Stimulated activated CD4-positive, alpha-beta T cell treated with anti-CD3 and anti-CD28 coated beads, Interleukin-1b, Interleukin-23, amount 100 ng/mL, for 48 hours (primary cell): ENCODE results near the gene NSUN5.
"Not testable (repeated sequence)": the region's sequence is repeated elsewhere in the genome, so short reads cannot be mapped to it uniquely, and the experiment has no call there.

Experiments
- DNase-seq: peaks from one replicate; pipeline ENCODE4 v3.0.0-alpha.2; 2020

The NSUN5 gene

DNA sequence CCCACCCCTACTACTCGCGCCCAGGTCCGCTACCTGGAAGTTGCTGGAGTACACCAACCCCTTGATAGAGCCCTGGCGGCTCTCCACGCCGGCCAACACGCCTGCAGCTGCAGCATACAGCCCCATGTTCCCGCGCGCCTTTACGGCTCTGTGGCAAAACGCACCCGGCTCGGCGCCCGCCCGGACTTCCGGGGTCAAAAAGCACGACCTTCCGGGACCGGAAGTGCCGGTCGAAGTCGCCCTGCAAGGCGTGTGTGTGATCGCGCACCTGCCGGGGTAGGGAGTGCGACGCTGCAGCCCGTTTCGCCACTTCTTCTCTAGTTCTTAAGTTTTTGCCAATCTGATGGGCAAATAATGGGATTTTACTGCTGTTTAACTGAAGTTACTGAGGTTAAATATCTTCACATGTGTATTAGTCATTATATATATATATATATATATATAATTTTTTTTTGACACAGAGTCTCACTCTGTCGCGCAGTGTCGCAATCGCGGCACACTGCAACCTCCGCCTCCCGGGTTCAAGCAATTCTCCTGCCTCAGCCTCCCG is at the start of gene NSUN5:
TSS of gene NSUN5 (minus strand) at position 162 of the 550 bp plus-strand sequence. CDS start at position 126, 36 bp downstream.
- DNase-seq, result peak; percentile 93

DNA sequence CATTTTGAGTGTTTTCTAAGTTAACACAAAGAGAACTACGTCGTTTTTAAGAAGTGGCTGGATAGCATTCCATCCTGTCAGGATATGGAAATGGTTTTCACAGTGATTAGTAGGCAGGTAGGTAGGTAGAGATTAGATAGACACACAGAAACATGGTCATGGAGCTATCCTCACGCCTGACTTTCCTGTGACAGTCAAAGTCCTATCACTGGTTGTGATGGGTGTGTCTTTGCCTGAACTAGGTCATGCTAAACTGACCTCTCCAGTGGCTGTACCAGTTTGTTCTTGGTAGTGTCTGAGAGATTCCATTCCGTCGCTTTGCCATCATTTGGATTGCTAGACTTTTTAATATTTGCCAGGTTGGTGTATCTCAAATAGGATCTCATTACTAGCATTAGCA is 47.5 kb upstream of the NSUN5 start:
- DNase-seq, result no peak

DNA sequence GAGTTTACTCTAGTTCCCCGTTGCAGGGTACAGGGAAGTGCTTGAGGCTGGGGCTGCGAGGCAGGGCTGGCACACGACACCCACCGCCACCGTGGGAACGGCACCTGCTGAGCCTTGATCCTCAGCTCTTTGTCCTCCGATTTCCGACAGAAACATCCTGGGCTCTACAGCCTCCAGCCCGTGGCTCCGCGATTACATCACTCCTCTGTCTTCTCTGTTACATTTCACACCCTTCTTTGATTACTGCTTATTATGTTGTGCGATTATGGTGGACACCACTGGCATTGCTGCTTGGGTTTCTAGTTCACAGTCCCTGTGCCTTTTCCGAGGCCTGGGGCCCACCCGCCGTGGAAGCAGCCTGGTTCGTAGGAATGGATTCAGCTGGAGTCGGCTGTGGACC is 46.2 kb upstream of the NSUN5 start:
- no peak for DNase-seq

DNA sequence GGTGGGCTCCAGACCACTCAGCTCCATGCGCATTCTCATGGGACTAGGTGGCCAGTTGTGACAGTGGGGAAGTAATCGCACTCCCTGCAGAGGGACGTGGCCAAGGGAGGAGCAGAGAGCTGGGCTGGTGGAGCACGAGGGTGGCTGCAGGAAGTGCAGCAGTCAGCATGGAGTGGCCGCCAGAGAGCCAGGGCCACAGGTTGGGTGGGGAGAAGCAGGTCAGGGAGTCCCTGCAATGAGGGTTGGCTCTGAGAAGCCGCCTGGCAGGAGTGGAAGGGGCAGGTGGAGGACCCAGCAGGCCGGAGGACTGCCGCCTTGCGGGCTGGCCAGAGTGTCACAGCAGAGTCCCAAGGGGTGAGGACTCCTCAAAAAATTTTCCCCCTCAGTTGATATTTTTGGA is 45.6 kb upstream of the NSUN5 start:
- no peak for DNase-seq

DNA sequence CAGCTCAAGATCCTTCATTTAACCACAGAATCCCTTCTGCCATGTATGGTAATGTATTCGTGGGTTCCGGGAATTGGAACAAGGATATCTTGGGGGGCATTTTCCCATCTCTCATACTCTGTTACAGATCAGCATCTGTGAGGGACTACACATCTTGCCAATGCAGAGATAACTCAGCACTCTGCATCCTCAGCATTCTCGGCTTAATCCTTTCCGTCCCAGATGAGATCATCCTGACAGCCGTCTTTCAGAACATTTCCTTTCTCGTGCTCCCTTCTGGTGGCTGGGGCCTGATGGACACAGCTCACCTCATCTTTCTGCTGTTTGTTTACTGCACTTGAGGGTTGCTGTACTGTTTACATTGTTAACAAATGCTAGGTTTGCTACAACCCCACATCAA is 44.6 kb upstream of the NSUN5 start:
- DNase-seq, result no peak

DNA sequence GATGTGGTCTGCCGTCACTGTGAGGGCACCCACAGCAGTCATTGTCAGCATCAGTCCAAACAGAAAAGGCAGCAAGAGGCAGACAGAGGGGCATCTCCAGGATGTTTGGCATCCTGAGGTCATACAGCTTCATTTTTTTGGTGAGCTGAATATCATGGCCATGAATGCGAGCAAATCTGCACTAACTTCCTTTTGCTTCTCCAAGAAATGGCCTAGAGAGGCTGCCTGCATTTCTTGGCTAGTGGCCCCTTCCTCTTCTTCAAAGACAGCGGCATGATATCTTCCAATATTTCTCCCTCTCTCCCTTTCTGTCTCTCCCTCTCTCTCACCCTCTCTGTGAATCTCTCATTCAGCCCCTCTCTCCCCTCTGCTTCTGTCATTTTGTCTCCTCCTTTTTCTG is 44.2 kb upstream of the NSUN5 start:
- no peak for DNase-seq

DNA sequence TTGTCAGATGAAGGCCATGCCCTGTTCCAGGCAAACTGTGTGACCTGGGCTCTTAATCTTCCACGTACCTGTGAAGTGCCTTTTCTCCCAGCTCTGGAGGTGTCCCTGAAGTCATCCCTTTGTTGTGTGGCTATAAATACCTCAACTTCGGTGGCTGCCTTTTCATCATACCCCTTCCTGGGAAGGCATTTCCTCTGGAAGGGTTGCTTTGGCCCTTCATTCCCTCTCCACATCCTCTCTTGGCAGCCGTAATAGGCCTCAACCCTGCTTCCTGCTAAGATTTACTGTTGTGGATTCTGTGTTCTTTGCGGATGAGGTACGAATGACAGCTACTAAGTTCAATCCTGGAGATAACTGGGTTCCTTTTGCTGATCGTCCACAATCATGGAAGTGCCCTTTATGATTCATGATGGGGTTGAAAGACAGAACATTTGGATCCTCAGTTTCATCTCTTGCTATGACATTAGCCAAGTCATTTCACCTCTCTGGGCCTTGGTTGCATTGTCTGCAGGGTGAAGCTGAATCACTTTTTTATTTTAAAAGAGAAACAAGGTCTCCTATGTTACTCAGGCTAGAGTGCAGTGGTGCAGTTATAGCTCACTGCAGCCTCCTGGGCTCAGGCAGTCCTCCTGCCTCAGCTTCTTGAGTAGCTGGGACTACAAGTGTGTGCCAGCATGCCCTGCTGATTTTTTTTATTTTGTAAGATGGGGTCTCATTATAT is 43.0 kb upstream of the NSUN5 start:
- DNase-seq, result no peak

DNA sequence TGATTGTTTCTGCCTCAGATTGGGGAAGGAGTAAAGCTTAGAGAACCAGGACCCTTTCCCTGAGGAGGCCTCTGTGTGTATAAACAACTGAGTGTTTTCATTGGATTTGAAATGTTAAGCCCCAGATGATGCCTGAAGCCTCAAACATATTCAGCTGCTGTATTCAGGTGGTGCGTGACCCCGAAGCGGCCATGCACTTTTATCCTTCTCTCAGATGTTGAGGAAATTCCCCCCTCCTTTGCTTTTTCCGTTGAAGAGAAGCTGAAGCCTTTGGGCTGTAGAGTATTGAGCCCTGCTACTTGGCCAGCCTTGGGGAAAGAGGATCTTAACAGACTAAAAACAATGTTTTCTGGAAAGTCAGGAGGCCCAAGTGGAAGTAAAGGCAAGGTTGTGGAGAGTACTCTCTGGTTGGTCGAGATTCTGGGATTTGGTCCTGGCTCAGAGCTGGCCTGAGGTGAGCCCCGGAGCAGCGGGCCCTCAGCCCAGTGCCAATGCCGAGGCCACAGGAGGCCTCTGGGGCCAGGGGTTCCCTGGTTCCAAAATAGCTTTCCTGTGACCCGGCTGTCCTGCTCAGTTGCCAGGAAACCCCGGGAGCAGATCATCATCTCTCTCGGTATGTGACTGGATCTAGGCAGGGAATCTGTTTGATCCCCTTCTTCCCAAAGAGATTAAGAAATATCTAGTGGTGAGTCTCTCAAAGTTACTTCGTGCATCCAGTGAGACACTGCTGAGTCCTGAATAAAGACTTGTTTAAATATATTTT is 41.9 kb upstream of the NSUN5 start:
- no peak for DNase-seq

DNA sequence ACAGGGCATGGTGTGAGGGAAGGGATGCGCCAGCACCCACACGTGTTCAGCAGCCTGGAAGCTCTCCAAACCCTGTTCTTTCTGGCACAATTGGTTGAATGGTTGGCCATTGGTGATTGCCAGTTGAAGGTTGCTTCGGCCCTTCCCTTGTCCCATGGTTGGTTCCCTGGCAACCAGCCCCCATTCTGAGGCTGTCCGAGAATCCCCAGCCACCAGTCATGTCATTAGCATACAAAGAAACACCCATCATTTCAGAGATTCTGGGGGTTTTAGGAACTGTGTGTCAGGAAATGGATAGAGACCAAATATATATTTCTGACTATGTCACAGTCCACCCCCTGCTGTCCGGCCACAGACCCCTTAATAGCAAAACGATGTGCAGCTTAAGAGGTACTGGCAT is 41.1 kb upstream of the NSUN5 start:
- DNase-seq, result no peak

DNA sequence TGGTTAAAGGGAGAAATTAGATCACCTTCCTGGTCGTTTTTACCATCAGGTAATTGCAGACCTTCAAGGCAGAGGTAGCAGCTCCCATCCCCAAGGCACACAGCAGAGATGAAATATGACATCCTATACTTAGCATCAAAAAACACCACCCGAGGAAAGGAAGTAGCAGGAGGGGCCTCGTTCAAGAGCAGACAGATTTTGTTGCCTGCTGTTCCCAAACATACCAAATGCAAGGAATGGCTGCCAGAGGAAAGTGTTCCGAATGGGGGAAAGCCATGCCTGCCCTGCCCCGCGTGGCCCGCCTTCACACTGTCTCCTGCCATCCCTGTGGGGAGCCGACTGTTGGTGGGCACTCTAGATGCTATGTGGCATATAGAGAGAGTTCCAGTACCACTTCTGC is 37.3 kb upstream of the NSUN5 start:
- no peak for DNase-seq

DNA sequence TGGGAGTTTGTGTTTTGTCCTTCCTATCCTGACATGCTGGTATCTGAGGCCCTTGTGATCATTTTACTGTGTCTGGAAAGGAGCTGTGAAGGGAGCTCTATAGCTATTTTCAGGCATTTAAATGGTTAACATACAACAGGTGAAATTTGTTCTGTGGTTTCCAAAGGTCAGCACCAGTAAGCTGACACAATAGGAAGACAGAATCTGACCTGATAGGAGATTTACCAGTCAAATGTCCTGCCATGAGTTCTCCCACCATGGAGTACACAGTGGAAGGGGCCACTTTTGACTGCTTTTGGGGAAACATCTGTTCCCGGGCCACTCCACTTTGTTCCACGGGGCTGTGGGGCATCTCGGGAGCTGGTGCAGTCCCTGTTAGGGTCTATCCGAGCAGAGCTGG is 36.9 kb upstream of the NSUN5 start:
- DNase-seq, result no peak

DNA sequence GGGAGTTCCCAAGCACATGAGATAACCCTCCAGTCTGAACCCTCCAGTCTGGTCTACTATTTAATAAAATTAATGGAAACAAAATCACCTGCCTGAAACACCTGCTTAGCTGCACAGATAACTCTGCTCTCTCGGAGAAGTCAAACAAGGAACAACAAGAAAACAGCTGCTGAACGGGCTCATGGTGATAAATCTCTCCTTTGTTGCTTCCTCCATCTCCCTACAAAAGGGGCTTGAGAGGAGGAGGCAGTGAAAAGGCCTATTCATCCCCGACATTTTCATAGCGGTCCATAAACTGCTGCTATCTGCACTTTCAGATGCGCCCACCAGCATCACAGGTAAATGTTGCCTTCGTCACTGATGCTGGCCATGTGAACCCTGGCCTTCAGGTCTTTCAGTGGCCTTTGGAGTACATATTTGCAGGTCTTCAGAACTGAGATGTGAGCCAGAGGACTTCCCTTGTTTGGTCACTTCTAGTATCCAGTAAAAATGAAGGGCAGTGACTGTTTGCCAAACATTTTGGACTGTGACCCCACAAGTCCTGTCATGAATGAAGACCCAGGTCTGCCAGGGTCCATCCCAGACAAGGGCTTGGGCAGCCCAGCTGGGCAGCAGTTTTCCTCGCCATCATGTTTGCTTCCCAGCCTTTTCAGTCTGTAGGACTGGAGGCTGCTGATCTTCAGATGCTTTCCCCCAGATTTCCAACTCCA is 35.2 kb upstream of the NSUN5 start:
- no peak for DNase-seq

DNA sequence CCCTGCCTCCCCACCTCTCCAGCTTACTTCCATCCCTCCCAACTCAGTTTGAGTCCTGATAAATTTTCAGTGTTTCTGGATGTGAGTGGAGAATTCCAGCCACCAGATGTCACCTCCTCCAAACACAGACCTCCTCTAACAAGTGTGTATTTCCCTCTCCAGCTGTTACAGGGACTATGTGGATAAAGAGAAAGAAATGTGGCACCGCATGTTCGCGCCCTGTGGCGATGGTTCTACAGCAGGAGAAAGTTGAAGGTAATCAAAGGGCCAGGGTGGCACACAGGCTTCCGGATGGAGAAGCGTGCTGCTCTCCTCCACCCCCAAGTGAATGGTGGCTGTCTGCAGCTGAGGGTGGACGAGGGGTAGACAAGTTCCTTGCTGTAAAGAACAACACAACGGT is 34.0 kb upstream of the NSUN5 start:
- DNase-seq, result no peak

DNA sequence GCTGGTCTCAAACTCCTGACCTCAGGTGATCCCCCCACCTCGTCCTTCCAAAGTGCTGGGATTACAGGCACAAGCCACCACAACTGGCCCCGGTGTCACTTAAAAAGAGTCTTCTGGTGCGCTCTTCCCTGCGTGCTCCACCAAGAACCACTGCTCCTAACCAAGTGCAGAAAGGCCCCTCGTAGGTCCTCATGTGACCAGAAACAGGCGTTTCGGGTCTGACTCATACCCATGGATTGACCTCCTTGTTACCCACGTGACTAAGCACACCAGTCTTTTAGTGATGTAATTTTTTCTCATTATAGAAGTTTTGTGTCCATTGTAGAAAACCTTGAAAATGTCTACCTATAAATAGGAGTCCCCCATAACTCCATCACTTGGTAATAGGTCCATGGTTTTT is 33.3 kb upstream of the NSUN5 start:
- no peak for DNase-seq

DNA sequence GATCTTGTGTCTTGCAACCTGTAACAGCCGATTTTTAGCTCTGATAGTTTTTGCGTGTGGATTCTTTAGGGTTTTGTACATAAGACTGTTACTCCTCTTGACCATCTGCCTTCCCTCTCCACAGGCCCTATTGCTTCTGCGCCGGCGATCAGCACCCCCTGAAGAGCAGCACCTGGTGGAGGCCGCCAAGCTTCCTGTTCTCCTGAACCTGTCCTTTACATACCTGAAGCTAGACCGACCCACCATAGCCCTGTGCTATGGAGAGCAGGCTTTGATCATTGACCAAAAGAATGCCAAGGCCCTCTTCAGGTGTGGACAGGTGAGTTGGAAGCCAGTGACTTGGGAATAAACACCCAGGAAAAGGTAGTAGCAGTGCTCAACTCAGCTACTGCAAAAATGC is 31.9 kb upstream of the NSUN5 start:
- no peak for DNase-seq

DNA sequence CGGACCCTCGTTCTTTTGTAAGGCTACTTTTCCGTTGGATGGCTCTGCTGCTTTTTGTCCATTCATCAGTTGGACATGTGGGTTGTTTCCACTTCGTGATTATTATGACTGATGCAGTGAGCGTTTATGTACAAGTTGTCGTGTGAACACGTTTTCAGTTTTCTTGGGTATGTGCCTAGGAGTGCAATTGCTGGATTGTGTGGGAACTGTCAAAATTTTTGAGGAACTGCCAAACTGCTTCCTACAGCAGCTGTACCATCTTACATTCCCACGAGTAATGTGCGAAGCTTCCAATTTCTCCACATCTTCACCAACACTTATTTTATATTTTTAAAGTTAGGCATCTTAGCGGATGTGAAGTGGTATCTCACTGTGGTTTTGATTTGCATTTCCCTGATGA is 29.7 kb upstream of the NSUN5 start:
- DNase-seq, result no peak

DNA sequence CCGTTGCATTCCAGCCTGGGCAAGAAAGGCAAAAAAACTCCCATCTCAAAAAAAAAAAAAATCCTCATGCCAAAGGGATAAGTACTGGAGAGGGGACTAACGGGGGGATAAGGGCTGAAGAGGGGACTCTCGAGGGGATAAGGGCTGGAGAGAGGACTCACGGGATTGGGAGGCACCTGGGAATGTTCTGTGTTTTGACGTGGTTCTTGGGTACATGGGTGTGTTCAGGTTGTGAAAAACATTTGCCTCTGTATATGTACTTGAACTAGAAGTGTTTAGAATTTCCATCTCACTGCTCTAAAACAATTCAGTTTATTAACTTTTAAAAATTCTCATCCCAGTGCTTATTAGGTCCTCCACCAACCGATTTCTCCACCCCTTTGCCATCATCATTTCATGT is 23.8 kb upstream of the NSUN5 start:
- no peak for DNase-seq

DNA sequence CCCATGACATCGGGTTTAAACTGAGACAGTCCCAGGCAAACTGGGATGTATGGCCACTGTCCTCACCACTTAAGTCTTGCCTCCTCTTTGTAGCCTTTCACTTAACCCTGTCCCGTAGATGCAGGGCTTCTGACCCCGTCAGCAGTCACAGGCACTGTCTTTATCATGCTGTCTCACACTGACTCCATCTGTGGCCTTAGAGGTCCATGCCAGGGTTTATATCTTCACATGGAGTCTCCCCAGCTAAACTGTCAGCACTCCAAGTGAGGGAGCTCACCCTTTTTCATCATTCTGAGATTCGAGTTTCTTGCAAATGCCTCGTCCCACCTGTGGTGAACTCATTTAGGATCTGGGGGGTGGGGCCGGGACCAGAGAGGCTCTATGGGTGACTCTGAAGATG is 22.1 kb upstream of the NSUN5 start:
- DNase-seq, result no peak

DNA sequence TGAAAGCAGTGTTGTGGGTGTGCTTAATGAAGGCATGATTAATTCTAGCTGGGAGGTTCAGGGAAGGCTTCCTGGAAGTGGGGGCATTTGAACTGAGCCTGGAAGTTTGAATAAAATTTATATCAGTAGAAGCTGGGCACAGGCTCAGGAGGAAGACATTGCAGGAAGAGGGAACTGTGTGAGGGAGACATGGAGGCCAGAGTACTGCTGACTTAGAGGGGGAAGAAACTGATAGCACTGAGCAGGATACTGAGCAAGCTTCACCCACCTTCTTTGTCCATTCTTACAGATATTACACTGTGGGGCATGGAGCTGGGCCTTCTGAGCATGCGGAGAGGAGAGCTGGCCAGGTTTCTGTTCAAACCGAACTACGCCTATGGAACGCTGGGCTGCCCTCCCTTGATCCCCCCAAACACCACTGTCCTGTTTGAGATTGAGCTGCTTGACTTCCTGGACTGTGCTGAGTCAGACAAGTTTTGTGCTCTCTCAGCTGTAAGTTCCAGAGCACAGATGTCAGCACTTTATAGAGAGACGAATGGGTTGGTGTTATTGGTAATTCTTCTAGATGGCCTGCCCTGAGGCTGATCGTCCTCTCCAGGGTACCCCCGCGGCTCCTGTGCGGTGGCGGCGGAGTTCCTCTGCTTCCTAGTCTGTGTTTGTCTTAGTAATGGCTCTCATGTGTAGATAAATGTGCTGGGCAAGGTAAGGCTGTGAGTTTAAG is 21.4 kb upstream of the NSUN5 start:
- no peak for DNase-seq

DNA sequence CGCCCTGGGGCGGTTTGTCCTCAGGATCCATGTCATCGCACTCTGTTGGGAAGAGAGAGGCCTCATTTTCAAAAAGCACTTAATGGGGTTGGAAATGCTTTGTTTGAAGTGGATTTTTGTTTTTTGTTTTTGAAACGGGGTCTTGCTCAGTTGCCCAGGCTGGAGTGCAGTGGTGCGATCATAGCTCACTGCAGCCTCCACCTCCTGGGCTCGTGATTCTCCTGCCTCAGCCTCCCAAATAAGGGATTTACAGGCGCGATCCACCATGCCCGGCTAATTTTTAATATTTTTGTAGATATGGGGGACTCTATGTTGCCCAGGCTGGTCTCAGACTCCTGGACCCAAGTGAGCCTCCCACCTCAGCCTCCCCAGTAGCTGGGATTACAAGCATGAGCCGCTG is 20.1 kb upstream of the NSUN5 start:
- no peak for DNase-seq

DNA sequence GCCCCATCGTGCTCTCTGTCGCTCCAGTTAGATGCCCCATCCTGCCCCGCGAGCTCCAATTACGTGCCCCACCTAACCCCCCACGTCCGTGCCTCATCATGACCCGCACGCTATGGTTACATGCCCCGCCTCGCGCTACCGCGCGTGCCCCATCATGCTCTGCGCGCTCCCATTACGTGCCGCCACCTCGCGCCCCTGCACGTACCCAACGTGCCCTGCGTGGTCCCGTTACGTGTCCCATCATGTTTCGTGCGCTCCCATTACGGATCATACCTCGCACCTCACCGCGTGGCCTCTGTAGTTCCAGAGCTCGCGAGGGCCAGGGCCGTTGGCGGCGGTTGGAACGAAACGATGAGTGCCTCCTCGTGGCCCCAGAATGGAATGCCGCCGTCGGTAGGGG is 19.3 kb upstream of the NSUN5 start, which contains the start of the genes FKBP6 and TRIM50:
TSS of gene FKBP6 (plus strand) at position 240 of the 400 bp plus-strand sequence. CDS start 268 bp downstream, outside the sequence.
TSS of gene TRIM50 (minus strand) at position 161 of the 400 bp plus-strand sequence. CDS start 3,295 bp downstream, outside the sequence.
- not testable (repeated sequence) for DNase-seq

DNA sequence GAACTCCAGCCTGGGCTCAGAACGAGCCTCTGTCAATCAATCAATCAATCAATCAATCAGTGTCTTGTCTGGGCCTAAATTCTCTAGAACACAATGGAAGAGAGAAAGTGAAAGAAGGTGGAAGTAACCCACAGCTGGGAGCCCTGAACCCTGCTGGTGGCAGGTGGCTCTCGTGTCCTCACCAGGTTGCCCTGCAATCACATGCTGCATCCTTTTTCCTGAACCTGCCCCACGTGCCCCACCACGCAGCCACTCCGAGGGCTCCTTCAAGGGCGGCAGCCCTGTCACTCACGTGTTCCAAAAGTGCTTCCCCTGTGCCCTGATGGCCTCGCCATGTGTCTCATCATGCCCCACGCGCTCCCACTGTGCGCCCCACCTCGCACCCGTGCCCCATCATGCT is 18.8 kb upstream of the NSUN5 start:
- DNase-seq, result not testable (repeated sequence)

DNA sequence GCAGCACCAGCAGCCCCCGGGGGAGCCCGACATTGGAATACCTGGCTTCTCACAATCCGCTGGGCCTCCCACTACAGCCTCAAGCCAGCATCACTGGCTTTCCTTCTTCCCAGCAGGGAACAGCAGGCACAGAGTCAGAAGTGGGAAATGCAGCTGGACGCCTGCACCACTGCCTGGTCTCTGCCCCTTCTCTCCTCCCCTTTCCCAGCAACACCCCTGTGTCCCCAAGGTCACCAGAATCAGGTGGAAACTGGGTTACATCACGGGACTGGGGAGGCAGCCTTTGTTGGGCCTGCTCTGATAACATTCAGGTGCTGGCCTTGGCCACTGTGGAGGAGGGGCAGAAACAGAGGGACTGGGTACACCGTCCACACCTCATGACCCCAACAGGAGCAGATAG is 16.8 kb upstream of the NSUN5 start:
- not testable (repeated sequence) for DNase-seq
